Thoracic aorta (tissue), 2 donors: ENCODE results near the gene GMEB2. TPM values are rescaled to one million over a fixed set of nuclear protein-coding genes. Genes with fewer than 3 reads are reported as not detected.
"Not testable (repeated sequence)": the region's sequence is repeated elsewhere in the genome, so short reads cannot be mapped to it uniquely, and the experiment has no call there.

Source experiments
- ATAC-seq: fragments of 150-250 bp; one replicate; pipeline ENCODE4 v1.8.0; 2017; ENCODE audit warnings: low read depth; ENCODE audit not compliant: insufficient number of reproducible peaks, low FRiP score
- DNase-seq: peaks from one replicate; pipeline ENCODE4 v3.0.0-alpha.2; 2020; ENCODE audit warnings: low spot score
- H3K27ac ChIP-seq, 2 donors: fragments of 200-600 bp; sonication (generic); 1 replicate in 1 of 2; 2 replicates in 1 of 2; pipeline ENCODE4 v1.5.1; 2016; ENCODE audit warnings: mild to moderate bottlenecking in 2 of 2, moderate library complexity in 2 of 2
- H3K27me3 ChIP-seq: fragments of 200-600 bp; sonication (generic); replicated peaks from 2 replicates; pipeline ENCODE4 v1.6.0; 2016; ENCODE audit warnings: mild to moderate bottlenecking; ENCODE audit not compliant: insufficient read depth
- H3K36me3 ChIP-seq: fragments of 200-600 bp; sonication (generic); one replicate; pipeline ENCODE4 v1.5.1; 2016
- H3K4me1 ChIP-seq, 2 donors: fragments of 200-600 bp; sonication (generic); 1 replicate in 1 of 2; 2 replicates in 1 of 2; pipeline versions ENCODE4 v1.5.1 to v1.6.0; 2016; ENCODE audit warnings: low read depth in 2 of 2, mild to moderate bottlenecking in 1 of 2; ENCODE audit not compliant: control insufficient read depth in 1 of 2
- H3K4me3 ChIP-seq: fragments of 200-600 bp; sonication (generic); 2 replicates; pipeline ENCODE4 v1.5.1; 2016; ENCODE audit warnings: mild to moderate bottlenecking
- H3K9me3 ChIP-seq: fragments of 200-600 bp; sonication (generic); 2 replicates; pipeline ENCODE4 v1.5.1; 2016
- CTCF ChIP-seq: fragments of 200-600 bp; sonication (generic); IDR thresholded peaks from one replicate; pipeline ENCODE4 v1.5.1; 2019; ENCODE audit warnings: antibody characterized with exemption
- total RNA-seq, 2 donors: library from RNA; depleted of rRNA; stranded (reverse); fragments of >200 nt; gene quantifications; one replicate each; pipeline versions ENCODE4 v1.1.0 to v1.2.3, GENCODE V29; 2016

The GMEB2 gene
- total RNA-seq, result 10 to 100 TPM; 10.0 to 14.7 TPM

- no peaks in the 10 kb centered on the region for H3K9me3 ChIP-seq
- peak within 1 kb of the TSS; percentile 99 for H3K4me3 ChIP-seq
- H3K27me3 ChIP-seq, result no peaks in the 10 kb centered on the region
- TF ChIP-seq CTCF, result no peak
- ATAC-seq, result peak; percentile 67
- peak within 1 kb of the TSS; percentile 90 to 95 for H3K27ac ChIP-seq
- DNase-seq, result no peak
- no peaks in the 10 kb centered on the region for H3K36me3 ChIP-seq
- H3K4me1 ChIP-seq, result peaks cover 5 to 18% of the 10 kb centered on the region in 2 donors
Measured at GRCh38 chr20:63626424-63627128, at the start of gene GMEB2. GMEB2 (minus strand) TSS chr20:63627101; CDS start chr20:63619397, 7,704 bp downstream.

- peaks cover 0 to under 1% of the 10 kb centered on the region in 2 donors for H3K4me1 ChIP-seq
- no peaks in the 10 kb centered on the region for H3K9me3 ChIP-seq
- H3K4me3 ChIP-seq, result no peak overlapping the region
- no peak overlapping the region for H3K27ac ChIP-seq
- DNase-seq, result no peak
- TF ChIP-seq CTCF, result no peak
- H3K27me3 ChIP-seq, result no peaks in the 10 kb centered on the region
- no peak for ATAC-seq
- peaks cover 12% of the 10 kb centered on the region for H3K36me3 ChIP-seq
Measured at GRCh38 chr20:63675681-63676368, 48.9 kb upstream of the GMEB2 start.

- no peak overlapping the region for H3K27ac ChIP-seq
- no peaks in the 10 kb centered on the region for H3K9me3 ChIP-seq
- no peak for TF ChIP-seq CTCF
- H3K27me3 ChIP-seq, result no peaks in the 10 kb centered on the region
- H3K36me3 ChIP-seq, result peaks cover 7% of the 10 kb centered on the region
- no peak for DNase-seq
- H3K4me3 ChIP-seq, result no peak overlapping the region
- no peak for ATAC-seq
- no peaks in the 10 kb centered on the region for H3K4me1 ChIP-seq
Measured at GRCh38 chr20:63673951-63674350, 47.0 kb upstream of the GMEB2 start.

GRCh38 chr20:63672666-63673065 is 45.8 kb upstream of the GMEB2 start:
- Histone ChIP-seq H3K9me3 (no peaks in the 10 kb centered on the region), H3K27ac (no peak overlapping the region), H3K36me3 (peaks cover 13% of the 10 kb centered on the region), H3K4me3 (no peak overlapping the region), H3K4me1 (no peaks in the 10 kb centered on the region), H3K27me3 (no peaks in the 10 kb centered on the region)
- ATAC-seq, result no peak
- TF ChIP-seq CTCF, result no peak
- no peak for DNase-seq

- H3K9me3 ChIP-seq, H3K4me1 ChIP-seq, DNase-seq, H3K4me3 ChIP-seq, H3K27ac ChIP-seq, ATAC-seq, H3K27me3 ChIP-seq: not testable (repeated sequence)
- H3K36me3 ChIP-seq, result peaks cover 20% of the 10 kb centered on the region
Measured at GRCh38 chr20:63671695-63672094, 44.8 kb upstream of the GMEB2 start.
